Measurements from ENCODE around the gene TAGLN2. TPM values are rescaled to one million over a fixed set of nuclear protein-coding genes. Genes with fewer than 3 reads are reported as not detected.

Gene TAGLN2
- polyA plus RNA-seq, 3 donors from 2014 or later, result 660 to 1,369 (median 1,251) TPM

DNA sequence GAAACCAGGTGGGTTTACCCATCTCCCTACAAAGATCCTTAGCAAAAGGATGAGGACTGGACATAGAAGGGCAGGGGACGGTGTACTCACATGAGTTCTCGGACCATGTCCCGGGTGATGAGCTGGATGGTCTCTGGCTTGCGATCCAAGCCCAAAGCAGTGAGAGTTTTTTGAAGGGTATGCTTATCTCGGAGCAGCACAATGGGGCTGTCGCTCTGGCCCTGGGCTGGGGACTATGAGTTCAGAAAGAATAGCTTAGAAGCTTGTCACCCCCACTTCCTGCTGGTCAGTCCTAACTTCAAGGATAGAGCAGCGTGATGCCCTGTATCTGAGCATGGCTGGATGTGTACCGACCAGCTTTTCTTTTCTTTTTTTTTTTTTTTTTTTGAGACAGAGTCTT lies 34.9 kb downstream of the TAGLN2 start:
- H3K36me3 Mint-ChIP-seq, result peaks cover 0 to 4% (median 0%) of the 10 kb centered on the region in 3 donors
- H3K4me1 Mint-ChIP-seq, result peaks cover 23 to 25% of the 10 kb centered on the region in 2 donors
- no peaks in the 10 kb centered on the region for H3K9me3 Mint-ChIP-seq
- peaks cover 1 to 5% (median 3%) of the 10 kb centered on the region in 3 donors for H3K27me3 Mint-ChIP-seq (ENCODE audit: low read depth in 3 of 3)
- H3K27ac Mint-ChIP-seq, result peak overlapping the region in 2 of 6 donors; percentile 4 to 47
- H3K4me3 Mint-ChIP-seq, result peak overlapping the region in 2 of 5 donors; percentile 0 to 64
- no peak for DNase-seq

DNA sequence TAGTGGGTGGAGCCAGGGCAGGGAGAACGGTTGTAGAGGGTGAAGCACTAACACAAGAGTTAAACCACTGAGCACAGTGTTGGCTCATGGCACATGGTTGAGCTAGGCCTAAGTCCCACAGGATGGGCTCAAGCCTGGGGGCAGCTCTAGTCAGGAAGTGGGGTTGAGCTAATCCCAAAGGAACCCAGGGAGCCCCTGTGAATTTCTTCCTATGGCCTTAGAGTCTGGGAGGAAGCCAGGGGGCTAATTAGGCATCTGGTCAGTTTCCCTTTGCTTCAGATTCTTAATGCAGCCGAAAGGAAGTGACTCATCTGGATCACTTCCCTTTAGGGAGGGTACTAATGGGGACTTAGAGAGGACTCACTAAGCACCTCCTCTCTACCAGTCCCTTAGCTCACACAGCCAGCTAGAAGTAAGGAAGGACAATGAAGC lies 35.5 kb downstream of the TAGLN2 start:
- peak overlapping the region in 4 of 6 donors; percentile 4 to 47 (median 9) for H3K27ac Mint-ChIP-seq
- peak overlapping the region in 4 of 5 donors; percentile 0 to 64 (median 39) for H3K4me3 Mint-ChIP-seq

DNA sequence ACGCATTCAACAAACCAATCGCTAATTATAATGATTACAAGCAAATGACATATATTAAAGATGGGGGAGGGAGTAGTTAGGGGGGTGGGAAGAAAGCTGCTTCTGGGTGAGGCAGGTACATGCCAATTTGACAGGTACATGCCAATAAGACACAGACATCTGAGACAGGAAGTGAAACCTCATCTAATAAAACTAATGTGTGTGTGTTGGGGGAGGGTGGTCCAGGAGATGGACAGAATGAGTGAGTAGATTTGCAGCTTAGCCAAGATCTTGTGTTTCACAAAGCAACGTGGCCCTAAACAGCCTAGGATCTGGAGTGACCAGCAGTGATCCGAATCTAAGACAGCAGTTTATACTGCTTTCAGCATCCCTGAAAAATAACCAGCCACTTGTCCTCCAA lies 36.1 kb downstream of the TAGLN2 start:
- Mint-ChIP-seq H3K4me1 (peaks cover 23 to 25% of the 10 kb centered on the region in 2 donors), H3K27ac (no peak overlapping the region), H3K9me3 (no peaks in the 10 kb centered on the region), H3K4me3 (peak overlapping the region in 1 of 5 donors; percentile 8), H3K27me3 (ENCODE audit: low read depth in 3 of 3) (peaks cover 3 to 5% (median 5%) of the 10 kb centered on the region in 3 donors), H3K36me3 (peaks cover 0 to 7% (median 5%) of the 10 kb centered on the region in 3 donors)
- no peak for DNase-seq

More for the DNA sequence above, 35.5 kb downstream of the TAGLN2 start:
- DNase-seq, result no peak
- Mint-ChIP-seq H3K36me3 (peaks cover 0 to 4% (median 0%) of the 10 kb centered on the region in 3 donors), H3K9me3 (no peaks in the 10 kb centered on the region), H3K4me1 (peaks cover 23 to 25% of the 10 kb centered on the region in 2 donors), H3K27me3 (ENCODE audit: low read depth in 3 of 3) (peaks cover 0 to 5% (median 3%) of the 10 kb centered on the region in 3 donors)

DNA sequence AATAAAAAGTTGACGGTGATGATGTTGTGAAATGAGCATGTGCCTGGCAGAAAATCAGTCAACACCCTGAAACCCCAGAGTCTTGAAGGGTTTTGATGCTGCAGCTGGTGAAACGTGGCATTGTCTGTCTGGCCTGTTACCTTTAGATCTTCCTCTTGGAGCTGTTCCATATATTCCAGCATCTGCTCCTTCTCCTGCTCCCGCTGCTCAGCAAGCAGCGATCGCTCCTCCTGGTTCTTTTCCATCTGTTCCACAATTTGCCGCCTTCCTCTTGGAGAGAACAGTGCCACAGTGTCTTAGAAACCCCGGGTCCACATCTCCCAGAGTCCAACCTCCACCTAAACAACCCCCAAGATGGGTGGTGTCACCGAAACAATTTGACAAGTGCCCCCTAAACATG lies 41.0 kb downstream of the TAGLN2 start:
- Mint-ChIP-seq H3K4me3 (no peak overlapping the region), H3K27me3 (ENCODE audit: low read depth in 3 of 3) (peaks cover 0 to 5% (median 3%) of the 10 kb centered on the region in 3 donors), H3K9me3 (no peaks in the 10 kb centered on the region), H3K36me3 (peaks cover 0 to 7% (median 5%) of the 10 kb centered on the region in 3 donors), H3K4me1 (peaks cover 4 to 5% of the 10 kb centered on the region in 2 donors), H3K27ac (no peak overlapping the region)
- DNase-seq, result no peak

DNA sequence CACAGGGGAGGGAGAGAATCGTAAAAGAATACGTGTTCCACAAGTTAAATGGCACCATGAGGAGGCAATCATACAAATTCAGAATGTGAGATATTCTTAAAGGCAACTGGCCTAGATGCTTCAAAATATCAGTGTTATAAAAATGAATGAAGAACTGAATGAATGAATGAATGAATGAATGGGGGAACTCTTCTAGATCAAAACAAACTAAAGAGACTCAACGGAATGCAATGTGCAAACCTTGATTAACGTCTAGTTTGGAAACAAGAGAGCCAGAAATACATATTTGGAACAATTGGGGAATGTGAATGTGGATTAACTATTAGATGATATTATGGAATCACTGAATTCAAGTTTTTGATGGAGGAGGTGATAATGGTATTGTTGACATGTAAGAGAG lies 42.2 kb downstream of the TAGLN2 start:
- no peaks in the 10 kb centered on the region for H3K9me3 Mint-ChIP-seq
- no peak overlapping the region for H3K27ac Mint-ChIP-seq
- peaks cover 4 to 5% (median 5%) of the 10 kb centered on the region in 3 donors for H3K27me3 Mint-ChIP-seq (ENCODE audit: low read depth in 3 of 3)
- H3K4me3 Mint-ChIP-seq, result no peak overlapping the region
- peaks cover 0 to 7% (median 5%) of the 10 kb centered on the region in 3 donors for H3K36me3 Mint-ChIP-seq
- H3K4me1 Mint-ChIP-seq, result no peaks in the 10 kb centered on the region
- no peak for DNase-seq

DNA sequence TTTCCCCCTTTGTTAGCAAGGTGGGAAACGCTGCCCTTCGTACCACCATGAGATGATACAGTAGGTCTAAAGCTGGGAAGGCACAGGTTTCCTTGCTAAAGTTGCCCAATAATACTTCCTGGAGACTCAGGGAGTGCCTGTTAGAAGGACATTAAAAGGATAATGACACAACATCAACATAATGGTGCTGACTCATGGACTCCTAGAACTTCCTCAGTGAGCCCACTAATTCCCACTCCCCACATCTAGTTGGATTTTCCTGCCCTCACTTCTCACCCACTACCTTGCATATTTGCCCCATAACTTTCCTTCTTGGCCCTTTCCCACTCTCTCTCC lies 42.8 kb downstream of the TAGLN2 start:
- H3K27ac Mint-ChIP-seq, result no peak overlapping the region
- H3K27me3 Mint-ChIP-seq (ENCODE audit: low read depth in 3 of 3), result peaks cover 4 to 5% (median 5%) of the 10 kb centered on the region in 3 donors
- H3K4me3 Mint-ChIP-seq, result no peak overlapping the region
- DNase-seq, result no peak
- peaks cover 0 to 7% (median 5%) of the 10 kb centered on the region in 3 donors for H3K36me3 Mint-ChIP-seq
- no peaks in the 10 kb centered on the region for H3K4me1 Mint-ChIP-seq
- H3K9me3 Mint-ChIP-seq, result no peaks in the 10 kb centered on the region

DNA sequence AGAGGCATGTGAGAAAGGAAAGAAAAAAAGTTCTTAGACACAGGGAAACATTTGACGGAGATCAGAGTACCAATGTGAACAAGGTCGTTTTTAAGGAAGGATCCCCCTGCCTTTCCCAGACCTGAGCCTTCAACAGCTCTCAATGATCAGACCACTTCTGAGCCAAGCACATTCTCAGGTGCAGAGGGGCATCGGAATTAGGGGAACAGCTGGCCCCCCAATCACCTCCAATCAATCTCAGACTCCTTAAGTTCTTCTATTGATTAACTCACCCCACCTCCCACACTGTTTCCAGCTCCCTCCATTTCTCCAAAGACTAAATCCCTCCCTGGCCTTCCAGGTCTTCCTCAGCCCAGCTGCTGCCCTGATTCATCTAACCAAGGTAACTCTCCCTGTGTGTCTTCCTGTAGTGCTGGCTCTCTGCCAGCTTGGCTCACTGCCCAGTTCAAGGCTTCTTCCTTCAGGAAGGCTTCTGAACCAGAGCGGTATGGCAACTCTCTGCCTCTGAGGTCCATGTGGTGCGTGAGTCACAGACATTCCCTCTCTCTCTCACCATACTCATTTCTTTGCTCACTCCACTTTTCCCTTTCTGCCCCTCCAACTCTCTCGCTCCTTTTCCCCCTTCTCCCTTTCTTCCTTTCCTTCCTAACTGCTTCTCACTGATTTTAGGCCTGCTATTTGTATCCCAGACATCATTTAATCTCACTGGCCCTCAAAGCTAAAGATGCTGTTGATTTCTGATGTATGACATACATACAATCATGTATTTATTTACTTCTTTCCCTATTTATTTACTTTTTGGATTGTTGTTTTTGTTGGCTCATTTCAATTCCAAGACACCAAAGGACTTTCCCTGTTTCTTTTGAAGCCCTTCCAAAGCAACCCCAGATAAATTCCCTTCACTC lies 43.4 kb downstream of the TAGLN2 start:
- no peaks in the 10 kb centered on the region for H3K4me1 Mint-ChIP-seq
- H3K36me3 Mint-ChIP-seq, result peaks cover 0 to 7% (median 5%) of the 10 kb centered on the region in 3 donors
- H3K9me3 Mint-ChIP-seq, result no peaks in the 10 kb centered on the region
- DNase-seq, result no peak
- no peak overlapping the region for H3K4me3 Mint-ChIP-seq
- no peak overlapping the region for H3K27ac Mint-ChIP-seq
- peaks cover 4 to 5% (median 5%) of the 10 kb centered on the region in 3 donors for H3K27me3 Mint-ChIP-seq (ENCODE audit: low read depth in 3 of 3)

DNA sequence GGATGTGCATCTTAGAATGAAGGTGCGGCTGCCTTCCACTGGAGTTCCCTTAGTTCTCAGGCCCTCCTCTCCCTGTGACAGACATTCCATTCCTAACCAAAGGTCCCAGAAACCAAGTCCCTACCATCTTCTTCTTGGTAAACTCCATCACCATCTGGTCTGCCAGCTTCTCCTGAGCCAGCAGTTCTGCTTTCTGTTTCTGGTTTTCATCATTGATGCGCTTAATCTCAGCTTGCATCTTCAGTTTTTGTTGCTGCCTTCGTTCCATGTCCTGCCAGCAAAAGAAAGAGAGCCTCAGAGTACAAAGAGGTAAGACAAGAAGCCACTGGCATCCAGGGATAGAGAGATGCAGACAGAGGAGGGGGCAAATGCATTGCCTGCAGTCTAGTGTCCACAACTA lies 44.9 kb downstream of the TAGLN2 start:
- Mint-ChIP-seq H3K9me3 (no peaks in the 10 kb centered on the region), H3K4me3 (no peak overlapping the region), H3K27me3 (ENCODE audit: low read depth in 3 of 3) (peaks cover 5 to 8% (median 7%) of the 10 kb centered on the region in 3 donors), H3K27ac (no peak overlapping the region), H3K36me3 (peaks cover 0 to 5% (median 4%) of the 10 kb centered on the region in 3 donors), H3K4me1 (no peaks in the 10 kb centered on the region)
- no peak for DNase-seq

DNA sequence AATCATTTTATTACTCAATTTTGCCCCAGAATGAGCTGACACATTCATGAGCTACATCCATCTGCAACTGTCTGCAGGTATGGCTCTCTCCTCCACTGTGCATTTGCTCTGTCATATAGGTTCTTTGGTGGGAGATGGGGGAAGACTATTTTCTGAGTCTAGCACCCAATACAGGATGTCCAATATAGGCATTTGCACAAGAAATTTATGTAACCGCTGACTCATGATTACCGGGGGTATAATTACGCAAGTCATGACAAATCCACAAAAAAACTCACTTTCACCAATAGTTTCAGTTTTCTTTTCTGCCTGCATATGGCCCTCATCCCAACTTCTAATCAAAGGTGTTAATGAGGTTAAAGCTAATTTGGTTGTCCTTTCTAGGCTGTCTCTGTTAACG lies 45.3 kb downstream of the TAGLN2 start:
- Mint-ChIP-seq H3K27ac (no peak overlapping the region), H3K4me3 (no peak overlapping the region), H3K9me3 (no peaks in the 10 kb centered on the region), H3K36me3 (peaks cover 0 to 5% (median 4%) of the 10 kb centered on the region in 3 donors), H3K27me3 (ENCODE audit: low read depth in 3 of 3) (peaks cover 5 to 8% (median 7%) of the 10 kb centered on the region in 3 donors), H3K4me1 (no peaks in the 10 kb centered on the region)
- no peak for DNase-seq

DNA sequence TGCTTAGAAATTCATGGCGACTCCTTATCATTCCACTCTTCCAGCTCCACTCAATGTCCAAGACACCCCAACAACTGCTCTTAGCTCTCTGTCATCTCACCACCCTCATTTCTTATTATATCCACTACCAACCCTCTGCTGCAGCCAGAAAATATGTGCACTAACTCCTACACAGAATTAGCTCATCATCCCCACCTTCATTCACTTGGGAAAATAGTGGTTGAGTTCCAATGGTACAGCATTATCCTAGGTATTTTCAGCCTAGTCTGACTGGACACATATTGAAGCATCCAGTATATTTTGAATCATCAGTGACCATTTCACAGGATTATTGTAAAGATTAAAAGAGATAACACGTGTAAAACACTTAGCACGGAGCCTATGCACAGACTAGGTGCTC lies 46.2 kb downstream of the TAGLN2 start:
- H3K9me3 Mint-ChIP-seq, result no peaks in the 10 kb centered on the region
- no peak overlapping the region for H3K4me3 Mint-ChIP-seq
- DNase-seq, result no peak
- H3K27ac Mint-ChIP-seq, result no peak overlapping the region
- H3K36me3 Mint-ChIP-seq, result no peaks in the 10 kb centered on the region
- H3K27me3 Mint-ChIP-seq (ENCODE audit: low read depth in 3 of 3), result peaks cover 2 to 8% (median 7%) of the 10 kb centered on the region in 3 donors
- no peaks in the 10 kb centered on the region for H3K4me1 Mint-ChIP-seq

DNA sequence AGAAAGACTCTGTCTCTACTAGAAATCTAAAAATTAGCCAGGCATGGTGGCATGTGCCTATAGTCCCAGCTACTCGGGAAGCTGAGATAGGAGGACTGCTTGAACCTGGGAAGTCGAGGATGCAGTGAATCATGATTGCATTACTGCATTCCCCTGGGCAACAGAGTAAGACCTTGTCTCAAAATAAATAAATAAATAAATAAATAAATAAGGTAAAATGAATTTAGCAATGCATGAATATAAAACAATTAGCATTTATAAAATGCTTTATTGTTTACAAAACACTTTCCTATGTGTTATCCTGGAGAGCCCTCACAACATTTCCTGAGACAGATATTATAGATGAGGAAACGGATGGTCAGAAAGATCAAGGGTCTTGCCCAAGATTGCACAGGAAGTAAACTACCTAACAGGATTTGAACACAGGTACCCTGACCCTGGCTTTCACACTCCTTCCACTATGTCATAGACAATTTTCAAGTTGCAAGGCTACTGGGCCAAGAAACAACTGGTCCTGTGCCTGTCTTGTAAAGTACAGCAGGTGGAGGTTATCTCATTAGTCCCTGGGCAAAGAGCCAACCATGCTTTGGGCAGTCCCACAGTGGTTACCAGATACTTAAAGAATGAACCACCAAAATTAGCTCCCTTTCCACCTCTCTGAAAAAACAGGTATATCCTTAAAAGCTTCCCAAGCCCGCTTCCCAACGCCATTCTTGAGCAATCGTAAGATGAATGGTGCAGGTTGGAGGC lies 47.4 kb downstream of the TAGLN2 start:
- DNase-seq, result no peak
- peaks cover 2 to 10% (median 10%) of the 10 kb centered on the region in 3 donors for H3K27me3 Mint-ChIP-seq (ENCODE audit: low read depth in 3 of 3)
- no peaks in the 10 kb centered on the region for H3K9me3 Mint-ChIP-seq
- no peaks in the 10 kb centered on the region for H3K4me1 Mint-ChIP-seq
- no peaks in the 10 kb centered on the region for H3K36me3 Mint-ChIP-seq
- H3K4me3 Mint-ChIP-seq, result no peak overlapping the region
- no peak overlapping the region for H3K27ac Mint-ChIP-seq

DNA sequence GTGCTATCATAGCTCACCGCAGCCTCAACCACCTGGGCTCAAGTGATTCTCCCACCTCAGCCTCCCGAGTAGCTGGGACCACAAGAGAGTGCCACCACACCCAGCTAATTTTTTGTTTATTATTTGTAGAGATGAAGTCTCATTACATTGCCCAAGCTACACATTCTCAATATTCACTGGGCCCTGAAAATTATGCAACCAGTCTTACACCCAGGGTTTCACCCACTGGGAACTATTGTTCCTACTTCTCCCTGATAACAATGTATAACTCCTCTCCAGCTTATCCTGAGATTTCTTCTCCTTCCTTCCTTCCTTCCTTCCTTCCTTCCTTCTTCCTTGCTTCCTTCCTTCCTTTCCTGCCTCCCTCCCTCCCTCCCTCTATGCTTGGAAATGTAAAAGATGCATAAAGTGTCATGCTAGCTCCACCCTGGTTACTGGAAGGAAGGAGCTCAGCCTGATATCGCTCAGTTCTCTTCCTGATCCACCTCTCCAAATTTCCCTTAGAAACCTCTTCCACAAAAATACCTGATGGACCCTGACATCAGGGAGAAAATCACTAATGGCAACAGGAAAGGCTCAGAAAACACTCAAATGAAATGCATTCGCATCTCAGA lies 51.7 kb downstream of the TAGLN2 start:
- Mint-ChIP-seq H3K4me3 (no peak overlapping the region), H3K9me3 (no peaks in the 10 kb centered on the region)

DNA sequence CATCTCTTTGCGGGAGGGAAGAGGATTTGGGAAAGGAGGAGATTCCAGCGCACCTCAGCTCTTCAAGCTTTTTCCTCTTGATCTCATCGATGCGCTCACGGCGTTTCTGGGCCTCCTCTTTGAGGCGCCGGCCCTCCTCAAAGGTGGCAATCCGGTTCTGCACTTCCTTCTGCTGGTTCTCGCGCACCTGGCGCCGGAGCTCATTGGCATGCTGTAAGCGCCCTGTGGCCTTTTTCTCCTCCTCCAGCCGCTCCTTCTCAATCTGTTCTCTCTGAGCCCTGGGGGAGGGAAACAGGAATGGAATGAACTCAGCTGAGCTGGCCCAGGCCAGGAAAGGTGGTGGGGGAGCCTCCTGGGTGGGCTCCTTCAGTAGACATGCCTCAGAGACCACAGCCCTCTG lies 52.4 kb downstream of the TAGLN2 start:
- Mint-ChIP-seq H3K36me3 (peaks cover 0 to 4% (median 0%) of the 10 kb centered on the region in 3 donors), H3K27ac (no peak overlapping the region), H3K27me3 (ENCODE audit: low read depth in 3 of 3) (peaks cover 4 to 12% (median 10%) of the 10 kb centered on the region in 3 donors), H3K4me1 (no peaks in the 10 kb centered on the region), H3K9me3 (no peaks in the 10 kb centered on the region), H3K4me3 (no peak overlapping the region)
- no peak for DNase-seq

More for the DNA sequence above, 51.7 kb downstream of the TAGLN2 start:
- Mint-ChIP-seq H3K27me3 (ENCODE audit: low read depth in 3 of 3) (peaks cover 4 to 12% (median 10%) of the 10 kb centered on the region in 3 donors), H3K27ac (no peak overlapping the region), H3K4me1 (no peaks in the 10 kb centered on the region), H3K36me3 (peaks cover 0 to 4% (median 0%) of the 10 kb centered on the region in 3 donors)
- DNase-seq, result no peak
